Measurements from ENCODE around the gene KCNH2. TPM values are rescaled to one million over a fixed set of nuclear protein-coding genes. Genes with fewer than 3 reads are reported as not detected.

The KCNH2 gene
- total and polyA plus RNA-seq, 10 of the 15 experiments (the other 5 are each of a cell fraction or from before 2014, with no cell fraction given) = 0.04 to 0.24 (median 0.17) TPM; not detected in 6

DNA sequence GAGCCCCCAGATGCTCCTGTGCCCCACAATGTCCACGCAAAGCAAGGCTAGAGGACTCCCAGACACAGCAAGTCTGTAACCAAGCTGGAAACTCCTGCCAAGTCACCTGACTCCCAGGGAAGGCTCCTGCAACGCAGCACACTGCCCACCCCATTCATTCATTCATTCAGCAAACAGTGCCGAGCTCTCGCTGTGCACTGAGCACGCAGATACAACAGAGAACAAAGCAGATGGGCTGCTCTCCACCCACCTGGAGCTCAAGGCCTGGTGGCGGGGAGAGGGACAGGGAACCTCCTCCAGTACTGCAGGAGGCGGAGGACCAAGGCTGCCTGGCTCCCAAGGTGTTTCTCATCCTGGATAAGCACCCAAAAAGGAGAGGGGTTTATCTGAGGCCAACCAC is 8.6 kb downstream of the KCNH2 start:
- Histone ChIP-seq H3K9ac (ENCODE audit: control insufficient read depth, insufficient read depth, low read length) (no peak overlapping the region), H3K27me3 (replicated peaks in 1 of 2; ENCODE audit: control insufficient read depth in 2 of 2, insufficient read depth in 2 of 2, low read length in 1 of 2) (peaks cover 0 to 2% of the 10 kb centered on the region in 2 experiments; a peak in 2 of 4 replicates), H2AFZ (ENCODE audit: control insufficient read depth, low read depth, low read length) (no peak overlapping the region), H3K79me2 (ENCODE audit: control insufficient read depth, insufficient read depth, low read length) (no peaks in the 10 kb centered on the region), H3K4me2 (ENCODE audit: control insufficient read depth, insufficient read depth) (no peak overlapping the region), H3K4me3 (no peak overlapping the region), H3K36me3 (ENCODE audit: control insufficient read depth in 2 of 2, insufficient read depth in 2 of 2, low read length in 1 of 2) (no peaks in the 10 kb centered on the region), H4K20me1 (ENCODE audit: control insufficient read depth, insufficient read depth) (no peaks in the 10 kb centered on the region), H3K4me1 (ENCODE audit: control insufficient read depth, insufficient read depth, low read length) (peaks cover 3% of the 10 kb centered on the region), H3K9me3 (replicated peaks; ENCODE audit: control insufficient read depth, insufficient read depth, low read length) (no peaks in the 10 kb centered on the region), H3K27ac (ENCODE audit: control insufficient read depth, insufficient read depth) (no peak overlapping the region)
- intact Hi-C loops (cut with micrococcal nuclease; ENCODE audit: unreplicated experiment) (no loop called here), in situ Hi-C loops (cut with MboI) (no loop called here)
- ChIA-PET CTCF (interaction anchor here (0.8 to 2.0 kb wide), 4 partner anchors 9 to 47 kb away, joined by 3 to 6 read pairs (median 3); no protein-coding TSS in a partner anchor), POLR2A (no interaction called here), RAD21 (ENCODE audit: unreplicated experiment) (no interaction called here), SMC1A (ENCODE audit: uncharacterized antibody, unreplicated experiment) (no interaction called here)
- FAIRE-seq (no peak), DNase-seq (ENCODE audit: low read depth, low spot score) (no peak), ATAC-seq (no peak)
- WGBS (ENCODE audit: insufficient coverage, insufficient replicate concordance, low lambda C conversion rate, missing lambda C conversion rate) = 47% methylated on average over 7 of the region's 7 CpGs
- TF ChIP-seq EZH2 (IDR thresholded peaks at IDR 0.05; ENCODE audit: borderline replicate concordance, control insufficient read depth, low read depth, low read length) (no peak), CBX3 (IDR thresholded peaks at IDR 0.05; ENCODE audit: borderline replicate concordance, low read depth) (no peak), TCF3 (IDR thresholded peaks at IDR 0.05; ENCODE audit: borderline replicate concordance, insufficient read depth, low read depth, low read length) (no peak), ZNF217 (IDR thresholded peaks at IDR 0.05) (no peak), MXI1 (IDR thresholded peaks at IDR 0.05; ENCODE audit: low read depth, low read length) (no peak), NRF1 (conservative IDR thresholded peaks at IDR 0.05; ENCODE audit: low read depth, low read length) (no peak)
- TF ChIP-seq, protein P1, sequence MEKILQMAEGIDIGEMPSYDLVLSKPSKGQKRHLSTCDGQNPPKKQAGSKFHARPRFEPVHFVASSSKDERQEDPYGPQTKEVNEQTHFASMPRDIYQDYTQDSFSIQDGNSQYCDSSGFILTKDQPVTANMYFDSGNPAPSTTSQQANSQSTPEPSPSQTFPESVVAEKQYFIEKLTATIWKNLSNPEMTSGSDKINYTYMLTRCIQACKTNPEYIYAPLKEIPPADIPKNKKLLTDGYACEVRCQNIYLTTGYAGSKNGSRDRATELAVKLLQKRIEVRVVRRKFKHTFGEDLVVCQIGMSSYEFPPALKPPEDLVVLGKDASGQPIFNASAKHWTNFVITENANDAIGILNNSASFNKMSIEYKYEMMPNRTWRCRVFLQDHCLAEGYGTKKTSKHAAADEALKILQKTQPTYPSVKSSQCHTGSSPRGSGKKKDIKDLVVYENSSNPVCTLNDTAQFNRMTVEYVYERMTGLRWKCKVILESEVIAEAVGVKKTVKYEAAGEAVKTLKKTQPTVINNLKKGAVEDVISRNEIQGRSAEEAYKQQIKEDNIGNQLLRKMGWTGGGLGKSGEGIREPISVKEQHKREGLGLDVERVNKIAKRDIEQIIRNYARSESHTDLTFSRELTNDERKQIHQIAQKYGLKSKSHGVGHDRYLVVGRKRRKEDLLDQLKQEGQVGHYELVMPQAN (conservative IDR thresholded peaks at IDR 0.05) = no peak
- BruUV-seq (replicated peaks) = no TSS peak
